ENCODE measurements around the gene ZBTB47.

ZBTB47 gene

GRCh38 chr3:42713747-42714146 lies 60.2 kb downstream of the ZBTB47 start:
- no peak for TF ChIP-seq MAX (IDR thresholded peaks at IDR 0.05; ENCODE audit: low read depth, low read length)
- TF ChIP-seq CTCF (IDR thresholded peaks at IDR 0.05; ENCODE audit: low read depth, low read length) = no peak
- TF ChIP-seq POLR2A (IDR thresholded peaks at IDR 0.05; ENCODE audit: extremely low read depth, insufficient read length) = no peak
- no peak for TF ChIP-seq MYC (IDR thresholded peaks at IDR 0.05; ENCODE audit: low read depth, low read length)
- no peak overlapping the region for H3K4me3 ChIP-seq (ENCODE audit: low read depth, low read length)
- no peak for DNase-seq (ENCODE audit: low read depth)

GRCh38 chr3:42714171-42714852 lies 60.8 kb downstream of the ZBTB47 start:
- no peak overlapping the region for H3K4me3 ChIP-seq (ENCODE audit: low read depth, low read length)
- TF ChIP-seq POLR2A (IDR thresholded peaks at IDR 0.05; ENCODE audit: extremely low read depth, insufficient read length) = no peak
- TF ChIP-seq MAX (IDR thresholded peaks at IDR 0.05; ENCODE audit: low read depth, low read length) = no peak
- no peak for TF ChIP-seq CTCF (IDR thresholded peaks at IDR 0.05; ENCODE audit: low read depth, low read length)
- no peak for TF ChIP-seq MYC (IDR thresholded peaks at IDR 0.05; ENCODE audit: low read depth, low read length)
- no peak for DNase-seq (ENCODE audit: low read depth)

All from NB4 (cell line).